Measurements from ENCODE around the gene SVEP1.

- TF ChIP-seq CTCF (IDR thresholded peaks at IDR 0.05; ENCODE audit: low read depth, low read length, poor library complexity, severe bottlenecking) (no peak), EZH2phosphoT487 (IDR thresholded peaks at IDR 0.05; ENCODE audit: borderline replicate concordance, low read length) (no peak)
These were observed 133.4 kb downstream of the SVEP1 start for GRCh38 chr9:110446171-110446570.

Measured in DOHH2 (cell line).